ENCODE measurements around the gene SERHL2.
"Not testable (repeated sequence)": the region's sequence is repeated elsewhere in the genome, so short reads cannot be mapped to it uniquely, and the experiment has no call there.

SERHL2 gene

DNA sequence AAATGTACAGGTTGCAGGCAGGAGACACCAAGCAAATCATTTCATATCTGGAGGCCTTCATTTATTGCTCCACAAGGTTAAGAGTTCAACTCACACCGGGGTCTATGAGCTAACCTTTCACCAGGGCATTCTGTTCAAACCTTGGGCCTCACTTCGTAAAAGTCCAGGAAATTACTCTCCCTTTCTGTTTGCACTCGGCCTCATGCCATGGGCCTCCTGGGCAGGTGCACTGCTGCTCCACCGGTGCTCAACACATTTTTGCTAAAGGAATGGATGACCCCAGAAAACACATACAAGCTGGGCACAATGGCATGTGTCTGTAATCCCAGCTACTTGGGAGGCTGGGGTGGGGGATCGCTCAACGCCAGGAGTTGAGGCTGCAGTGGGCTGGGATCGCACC is 17.6 kb upstream of the SERHL2 start:
- DNase-seq, result no peak

DNA sequence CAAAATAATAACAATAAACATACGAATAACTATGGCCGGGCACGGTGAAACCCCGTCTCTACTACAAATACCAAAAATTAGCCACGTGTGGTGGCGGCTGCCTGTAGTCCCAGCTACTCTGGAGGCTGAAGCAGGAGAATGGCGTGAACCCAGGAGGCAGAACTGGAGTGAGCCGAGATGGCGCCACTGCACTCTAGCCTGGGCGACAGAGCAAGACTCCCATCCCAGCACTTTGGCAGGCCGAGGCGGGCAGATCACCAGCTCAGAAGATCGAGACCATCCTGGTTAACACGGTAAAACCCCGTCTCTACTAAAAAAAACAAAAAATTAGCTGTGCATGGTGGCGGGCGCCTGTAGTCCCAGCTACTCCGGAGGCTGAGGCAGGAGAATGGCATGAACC is 17.1 kb upstream of the SERHL2 start:
- not testable (repeated sequence) for DNase-seq

DNA sequence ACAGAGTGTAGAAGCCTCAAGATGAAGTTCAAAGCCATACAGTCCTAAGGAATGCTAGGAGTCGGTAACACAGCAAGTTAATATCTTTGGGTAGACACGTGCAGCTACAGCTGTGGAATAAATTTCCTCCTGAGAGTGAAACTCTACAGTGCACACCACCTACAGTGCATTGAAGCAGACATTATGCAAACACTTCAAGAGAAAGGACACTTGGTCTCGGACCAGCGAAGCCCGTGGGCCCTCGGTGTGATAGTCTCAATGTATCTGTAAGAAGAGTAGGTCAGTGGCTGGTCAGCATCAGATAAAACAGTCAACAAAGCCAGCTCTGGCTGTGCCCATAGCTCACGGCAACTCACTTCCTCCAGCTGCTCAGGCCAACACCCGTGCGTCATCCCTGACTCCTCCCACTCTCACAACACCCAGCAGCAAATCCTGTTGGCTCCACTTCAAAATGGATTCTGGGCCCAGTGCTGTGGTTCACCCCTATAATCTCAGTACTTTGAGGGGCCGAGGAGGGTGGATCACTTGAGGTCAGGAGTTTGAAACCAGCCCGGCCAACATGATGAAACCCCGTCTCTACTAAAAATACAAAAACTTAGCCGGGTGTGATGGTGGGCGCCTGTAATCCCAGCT is 16.4 kb upstream of the SERHL2 start:
- DNase-seq, result not testable (repeated sequence)

DNA sequence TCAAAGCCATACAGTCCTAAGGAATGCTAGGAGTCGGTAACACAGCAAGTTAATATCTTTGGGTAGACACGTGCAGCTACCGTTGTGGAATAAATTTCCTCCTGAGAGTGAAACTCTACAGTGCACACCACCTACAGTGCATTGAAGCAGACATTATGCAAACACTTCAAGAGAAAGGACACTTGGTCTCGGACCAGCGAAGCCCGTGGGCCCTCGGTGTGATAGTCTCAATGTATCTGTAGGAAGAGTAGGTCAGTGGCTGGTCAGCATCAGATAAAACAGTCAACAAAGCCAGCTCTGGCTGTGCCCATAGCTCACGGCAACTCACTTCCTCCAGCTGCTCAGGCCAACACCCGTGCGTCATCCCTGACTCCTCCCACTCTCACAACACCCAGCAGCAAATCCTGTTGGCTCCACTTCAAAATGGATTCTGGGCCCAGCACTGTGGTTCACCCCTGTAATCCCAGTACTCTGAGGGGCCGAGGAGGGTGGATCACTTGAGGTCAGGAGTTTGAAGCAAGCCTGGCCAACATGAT is 14.5 kb upstream of the SERHL2 start:
- DNase-seq, result not testable (repeated sequence)

DNA sequence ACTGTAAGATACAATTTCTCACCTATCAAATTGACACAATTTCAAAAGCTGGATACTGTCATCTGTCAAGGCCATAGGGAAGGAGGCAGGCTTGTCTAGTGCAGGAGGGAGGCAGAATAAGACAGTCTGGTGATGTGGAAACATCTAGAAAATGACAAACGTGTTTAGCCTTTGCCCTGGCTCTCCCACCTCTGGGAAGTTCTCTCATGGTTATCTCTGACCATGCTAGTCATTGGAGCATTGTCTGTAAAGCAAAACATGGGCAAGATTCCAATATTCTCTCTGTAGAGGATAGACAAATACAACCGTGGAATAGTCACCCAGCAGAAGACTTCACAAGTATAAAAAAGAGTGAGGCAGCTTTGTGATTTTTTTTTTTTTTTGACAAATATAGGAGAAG is 9.1 kb upstream of the SERHL2 start:
- no peak for DNase-seq

DNA sequence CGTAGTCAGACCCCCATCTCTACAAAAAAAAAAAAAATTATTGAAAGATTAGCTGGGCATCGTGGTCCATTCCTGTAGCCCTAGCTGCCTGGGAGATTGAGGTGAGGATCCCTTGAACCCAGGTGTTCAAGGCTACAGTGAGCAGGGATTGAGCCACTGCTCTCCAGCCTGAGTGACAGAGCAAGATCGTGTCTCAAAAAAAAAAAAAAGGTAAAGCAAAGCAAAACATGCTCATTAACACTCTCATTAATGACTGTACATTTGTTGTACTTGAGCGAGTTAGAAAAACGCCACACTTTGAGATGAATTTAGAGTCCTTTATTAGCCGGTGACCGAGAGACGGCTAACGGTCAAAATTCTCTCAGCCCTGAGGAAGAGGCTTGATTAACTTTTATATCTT is 6.2 kb upstream of the SERHL2 start:
- DNase-seq, result no peak

DNA sequence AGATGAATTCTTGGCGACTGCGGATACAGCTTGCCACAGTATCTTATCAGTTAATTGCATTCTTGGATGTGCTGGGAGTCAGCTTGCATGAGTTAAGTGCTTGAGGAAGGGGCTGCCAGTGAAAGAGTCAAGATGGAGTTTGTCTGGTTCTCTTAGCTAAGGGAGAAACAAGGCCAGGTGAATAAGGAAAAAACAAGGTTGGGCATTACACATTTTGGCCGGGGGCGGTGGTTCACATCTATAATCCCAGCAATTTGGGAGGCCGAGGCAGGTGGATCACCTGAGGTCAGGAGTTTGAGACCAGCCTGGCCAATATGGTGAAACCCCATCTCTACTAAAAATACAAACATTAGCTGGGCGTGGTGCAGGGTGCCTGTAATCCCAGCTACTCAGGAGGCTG is 5.6 kb upstream of the SERHL2 start:
- not testable (repeated sequence) for DNase-seq

DNA sequence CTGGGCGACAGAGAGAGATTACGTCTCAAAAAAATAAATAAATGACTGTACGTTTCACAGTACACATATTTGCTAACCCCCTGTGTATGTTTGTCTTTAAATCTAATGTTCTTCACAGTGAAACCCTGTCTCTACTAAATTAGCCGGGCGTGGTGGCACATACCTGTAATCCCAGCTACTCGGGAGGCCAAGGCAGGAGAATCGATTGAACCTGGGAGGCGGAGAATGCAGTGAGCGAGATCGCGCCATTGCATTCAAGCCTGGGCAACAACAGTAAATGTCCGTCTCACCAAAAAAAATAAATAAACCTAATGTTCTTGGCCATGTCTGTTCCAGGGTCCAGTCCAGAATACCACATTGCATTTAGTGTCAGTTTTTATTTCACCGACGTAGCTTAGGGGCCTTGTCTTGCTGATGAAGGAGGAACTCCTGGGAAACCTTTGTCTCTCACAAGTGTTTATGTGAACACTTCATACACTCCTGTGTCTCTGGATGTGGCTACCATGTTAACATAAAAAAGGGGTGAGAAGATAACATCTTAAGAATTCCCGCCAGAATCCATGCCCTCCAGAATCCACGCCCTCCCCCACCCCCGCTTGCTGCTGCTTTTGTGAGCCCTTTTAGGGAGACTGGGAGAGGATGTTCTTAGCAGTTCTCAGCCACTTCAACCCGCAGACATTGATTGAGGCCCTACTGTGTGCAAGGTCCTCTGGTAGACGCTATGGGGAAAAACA is 5.0 kb upstream of the SERHL2 start:
- no peak for DNase-seq

DNA sequence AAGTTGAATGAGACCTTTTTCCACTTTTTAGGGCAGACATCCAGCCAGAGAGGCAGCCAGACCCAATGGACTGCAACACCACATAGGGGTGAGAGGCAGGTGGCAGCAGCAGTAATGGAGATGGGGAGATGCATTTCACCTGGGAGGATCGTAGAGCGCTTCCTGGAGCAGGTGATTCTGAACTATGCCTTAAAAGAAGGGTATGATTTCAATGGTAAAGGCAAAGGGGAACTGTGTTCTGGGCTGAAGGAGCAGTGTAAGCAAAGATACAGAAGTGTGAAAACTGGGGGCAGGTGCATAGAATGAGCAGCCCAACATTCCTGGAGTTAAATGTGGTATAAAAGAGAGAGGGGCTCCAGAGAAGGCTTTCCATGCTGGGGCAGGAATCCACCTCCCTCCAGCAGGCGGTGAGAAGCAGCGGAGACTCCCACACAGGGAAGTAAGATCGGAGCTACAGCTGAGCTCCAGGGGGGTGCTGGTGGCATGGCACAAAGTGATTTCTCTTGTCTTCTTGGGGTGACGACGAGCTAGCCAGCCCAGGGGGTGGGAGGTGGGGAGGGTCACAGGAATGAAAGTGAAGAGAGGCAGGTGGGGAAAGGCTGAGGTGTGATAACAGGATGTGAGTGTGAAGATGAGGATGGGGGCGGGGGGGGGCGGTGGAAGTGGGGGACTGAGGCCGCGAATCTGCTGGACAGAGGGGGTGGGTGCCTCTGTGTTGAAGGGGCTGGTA is 4.3 kb upstream of the SERHL2 start:
- no peak for DNase-seq

DNA sequence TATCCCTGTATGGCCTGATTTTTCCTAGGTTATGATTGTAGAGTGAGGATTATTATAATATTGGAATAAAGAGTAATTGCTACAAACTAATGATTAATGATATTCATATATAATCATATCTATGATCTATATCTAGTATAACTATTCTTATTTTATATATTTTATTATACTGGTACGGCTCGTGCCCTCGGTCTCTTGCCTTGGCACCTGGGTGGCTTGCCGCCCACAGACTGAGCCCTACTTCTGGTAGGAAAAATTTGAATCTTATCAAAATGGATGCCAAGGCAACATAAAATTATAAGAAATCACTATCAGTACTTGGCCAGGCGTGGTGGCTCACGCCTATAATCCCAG is 1.5 kb upstream of the SERHL2 start:
- not testable (repeated sequence) for DNase-seq

DNA sequence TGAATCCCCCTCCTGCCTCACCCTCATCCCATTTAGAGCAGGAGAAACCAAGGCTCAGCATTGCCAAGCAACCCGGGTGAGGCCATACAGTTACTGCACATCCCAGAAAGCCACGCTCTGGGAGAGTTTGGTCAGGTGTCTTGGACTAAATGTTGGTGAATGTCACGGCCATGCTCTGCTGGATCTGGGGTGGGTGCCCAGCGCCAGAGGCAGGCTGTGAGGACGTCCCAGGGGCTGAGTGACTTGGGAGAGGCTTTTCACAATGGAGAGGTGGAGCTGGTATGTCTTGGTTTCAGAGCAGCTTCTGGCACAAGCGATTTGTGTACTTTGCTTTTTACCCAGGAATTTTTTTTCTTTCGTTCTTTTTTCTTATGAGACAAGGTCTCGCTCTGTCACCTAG is 6.6 kb downstream of the SERHL2 start:
- no peak for DNase-seq

DNA sequence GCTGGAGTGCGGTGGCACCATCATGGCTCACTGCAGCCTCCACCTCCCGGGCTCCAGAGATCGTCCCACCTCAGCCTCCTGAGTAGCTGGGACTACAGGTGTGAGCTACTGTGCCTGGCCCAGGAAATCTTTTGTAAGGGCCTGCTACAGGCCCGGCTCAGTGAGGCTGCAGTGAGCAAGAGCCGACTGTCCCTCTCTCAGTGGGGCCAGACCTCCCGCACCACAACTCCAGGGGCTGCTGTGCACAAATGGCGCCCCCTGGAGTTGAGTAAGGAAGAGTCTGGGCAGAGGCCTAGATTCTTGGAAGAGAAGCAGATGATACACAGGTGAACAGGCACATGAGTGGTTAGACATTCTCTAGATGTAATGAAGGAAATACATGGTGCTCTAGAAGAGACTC is 7.0 kb downstream of the SERHL2 start:
- DNase-seq, result no peak

DNA sequence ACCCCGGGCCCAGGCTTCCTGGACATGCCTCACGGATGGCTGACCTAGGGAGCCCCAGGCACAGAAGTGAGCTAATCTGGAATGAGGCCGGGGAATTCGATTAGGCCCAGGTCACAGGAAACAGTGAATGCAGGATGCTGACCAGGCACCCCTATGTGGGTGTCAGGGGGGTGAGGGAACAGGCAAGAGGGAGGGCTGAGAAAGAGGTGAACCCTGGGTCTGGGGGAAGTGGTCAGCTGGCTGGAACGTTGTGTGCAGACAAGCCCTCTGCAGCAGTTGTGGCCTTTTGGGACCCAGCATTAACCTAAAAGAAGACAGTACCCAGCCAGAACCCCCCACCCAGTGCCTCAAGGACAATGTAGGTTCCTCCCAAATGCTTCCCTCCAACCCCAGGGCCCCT is 8.1 kb downstream of the SERHL2 start:
- no peak for DNase-seq

DNA sequence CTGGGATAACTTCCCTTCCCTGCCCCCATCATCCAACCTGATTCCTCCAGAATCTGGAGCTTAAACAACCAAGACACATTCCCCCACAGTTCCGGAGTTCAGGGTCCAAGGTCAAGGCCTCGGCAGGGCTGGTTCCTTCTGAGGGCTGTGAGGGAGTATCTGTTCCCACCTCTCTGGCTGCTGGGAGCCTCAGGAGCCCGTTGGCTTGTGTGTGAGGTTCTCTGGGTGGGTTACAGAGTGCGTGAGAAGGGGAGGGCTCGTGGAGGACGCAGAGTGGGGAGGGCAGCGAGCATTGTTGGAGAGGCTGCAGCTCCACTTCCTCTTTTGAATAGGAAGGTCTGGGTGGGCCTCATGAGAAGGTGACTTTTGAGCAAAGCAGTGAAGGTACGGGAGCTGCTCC is 8.5 kb downstream of the SERHL2 start:
- no peak for DNase-seq

DNA sequence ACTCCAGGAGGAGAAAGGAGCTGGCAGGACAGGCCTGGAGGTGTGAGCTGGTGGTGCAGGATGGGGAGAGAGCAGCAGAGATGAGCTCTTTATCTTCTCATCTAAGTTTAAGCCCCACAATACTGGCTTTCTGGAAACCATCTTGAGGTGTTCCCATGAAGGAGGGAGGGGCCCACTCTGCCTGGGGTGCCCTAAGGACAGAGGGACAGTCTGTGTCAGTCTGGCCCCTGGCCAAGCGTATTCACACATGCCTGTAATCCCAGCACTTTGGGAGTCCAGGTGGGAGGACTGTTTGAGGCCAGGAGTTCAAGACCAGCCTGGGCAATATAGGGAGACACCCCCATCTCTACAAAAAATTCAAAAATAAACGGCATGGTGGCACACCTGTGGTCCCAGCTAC is 8.9 kb downstream of the SERHL2 start:
- DNase-seq, result no peak

DNA sequence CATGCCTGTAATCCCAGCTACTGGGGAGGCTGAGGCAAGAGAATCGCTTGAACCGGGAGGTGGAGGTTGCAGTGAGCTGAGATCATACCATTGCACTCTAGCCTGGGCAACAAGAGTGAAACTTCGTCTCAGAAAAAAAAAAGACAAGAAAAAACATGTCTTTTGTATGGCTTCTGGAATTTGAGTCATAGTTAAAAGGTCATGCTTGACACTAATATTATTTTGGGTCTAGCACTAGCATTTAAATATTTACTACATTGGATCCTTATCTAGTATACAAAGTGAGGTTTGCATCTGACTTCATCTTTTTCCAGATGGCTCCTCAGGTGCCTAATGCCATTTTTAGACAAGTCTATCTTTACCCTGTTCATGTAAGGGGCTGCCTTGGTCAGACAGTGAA is 10.2 kb downstream of the SERHL2 start:
- DNase-seq, result not testable (repeated sequence)

DNA sequence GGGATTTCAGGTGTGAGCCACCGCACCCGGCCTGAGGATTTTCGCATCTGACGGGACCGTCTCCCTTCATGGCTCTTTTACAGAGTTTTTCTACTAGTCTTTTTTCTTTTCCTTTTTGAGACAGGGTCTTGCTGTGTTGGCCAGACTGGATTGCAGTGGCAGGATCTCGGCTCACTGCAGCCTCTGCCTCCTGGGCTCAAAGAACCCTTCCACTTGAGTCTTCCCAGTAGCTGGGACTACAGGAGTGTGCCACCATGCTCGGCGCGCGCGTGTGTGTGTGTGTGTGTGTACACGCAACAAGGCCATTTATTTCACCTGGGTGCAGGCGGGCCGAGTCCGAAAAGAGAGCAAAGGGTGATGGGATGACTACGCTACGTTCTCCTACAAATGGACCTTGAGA is 10.9 kb downstream of the SERHL2 start:
- DNase-seq, result no peak

DNA sequence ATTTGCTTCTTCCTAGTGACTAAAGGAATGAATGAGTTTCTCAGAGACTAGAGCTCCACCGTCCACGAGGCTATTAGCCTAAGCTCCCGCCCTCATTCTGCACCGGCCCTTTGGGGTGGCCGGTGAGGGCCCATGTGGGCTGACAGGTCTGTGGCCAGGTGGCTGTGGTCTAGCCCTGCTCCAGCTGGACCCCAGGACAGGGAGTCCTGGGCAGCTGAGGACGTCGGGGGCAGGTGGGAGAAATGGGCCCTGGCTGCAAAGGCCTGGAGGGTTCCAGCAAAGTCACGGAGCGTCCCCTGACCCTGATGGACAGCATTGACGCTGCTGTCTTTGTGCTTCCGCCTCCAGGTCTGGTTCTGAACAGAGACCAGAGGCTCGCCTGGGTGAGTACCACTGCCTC is 12.2 kb downstream of the SERHL2 start:
- DNase-seq, result no peak

DNA sequence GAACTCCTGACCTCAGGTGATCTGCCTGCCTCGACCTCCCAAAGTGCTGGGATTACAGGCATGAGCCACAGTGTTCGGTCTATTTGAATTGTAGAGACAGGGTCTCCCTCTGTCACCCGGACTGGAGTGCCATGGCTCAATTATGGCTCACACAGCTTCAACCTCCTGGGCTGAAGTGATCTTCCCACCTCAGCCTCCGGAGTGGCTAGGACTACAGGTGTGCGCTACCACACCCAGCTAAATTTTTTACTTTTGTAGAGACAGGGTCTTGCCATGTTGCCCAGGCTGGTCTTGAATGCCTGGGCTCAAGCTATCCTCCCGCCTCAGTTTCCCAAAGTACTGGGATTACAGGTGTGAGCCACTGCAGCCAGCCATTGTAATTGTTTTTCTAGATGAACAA is 14.2 kb downstream of the SERHL2 start:
- not testable (repeated sequence) for DNase-seq

DNA sequence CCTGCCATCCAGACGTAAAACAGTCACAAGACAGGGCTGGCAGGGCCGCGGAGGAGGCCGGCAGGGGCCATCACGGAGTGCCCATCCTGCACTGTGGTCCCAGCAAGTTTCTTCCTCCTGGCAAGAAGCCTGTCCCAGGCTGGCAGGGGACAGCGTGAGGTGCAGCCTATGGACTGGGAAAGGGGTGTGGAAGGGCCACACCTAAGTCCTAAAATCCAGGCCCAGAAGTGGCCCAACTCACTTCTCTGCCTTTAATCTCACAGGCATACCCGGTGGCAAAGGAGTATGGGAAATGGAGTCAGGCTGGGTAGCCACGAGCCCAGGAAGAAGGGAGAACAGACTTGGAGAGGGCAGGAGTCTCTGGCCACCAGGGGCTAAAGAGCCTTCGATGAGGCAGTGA is 16.8 kb downstream of the SERHL2 start:
- DNase-seq, result not testable (repeated sequence)

DNA sequence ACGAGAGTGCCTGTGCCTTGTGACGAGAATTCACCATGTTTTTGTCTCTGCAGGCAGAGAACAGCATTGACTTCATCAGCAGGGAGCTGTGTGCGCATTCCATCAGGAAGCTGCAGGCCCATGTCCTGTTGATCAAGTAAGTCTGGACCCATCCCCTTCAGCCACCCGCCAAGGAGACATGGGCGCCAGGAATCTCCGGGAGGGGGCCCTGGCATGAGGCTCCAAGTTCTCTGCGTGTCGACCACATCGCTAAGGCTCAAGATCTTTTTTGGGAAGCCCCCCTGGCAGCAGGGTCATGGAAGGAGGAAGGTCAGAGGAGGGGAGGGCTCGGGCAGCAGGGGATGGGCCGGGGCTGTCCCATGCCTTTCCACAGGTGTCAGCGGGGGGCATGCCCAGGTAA is 17.3 kb downstream of the SERHL2 start:
- not testable (repeated sequence) for DNase-seq

DNA sequence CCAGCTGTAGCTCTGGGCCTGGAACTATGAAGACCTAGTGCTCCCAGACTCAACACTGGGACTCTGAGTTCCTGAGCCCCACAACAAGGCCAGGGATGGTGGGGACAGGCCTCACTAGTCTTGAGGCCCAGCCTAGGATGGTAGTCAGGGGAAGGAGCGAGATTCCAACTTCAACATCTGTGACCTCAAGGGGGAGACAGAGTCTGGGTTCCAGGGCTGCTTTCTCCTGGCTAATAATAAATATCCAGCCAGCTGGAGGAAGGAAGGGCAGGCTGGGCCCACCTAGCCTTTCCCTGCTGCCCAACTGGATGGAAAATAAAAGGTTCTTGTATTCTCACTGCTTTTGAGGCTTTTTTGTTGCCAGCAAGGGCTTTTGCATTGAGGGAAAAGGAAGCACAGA is 20.3 kb downstream of the SERHL2 start:
- not testable (repeated sequence) for DNase-seq

DNA sequence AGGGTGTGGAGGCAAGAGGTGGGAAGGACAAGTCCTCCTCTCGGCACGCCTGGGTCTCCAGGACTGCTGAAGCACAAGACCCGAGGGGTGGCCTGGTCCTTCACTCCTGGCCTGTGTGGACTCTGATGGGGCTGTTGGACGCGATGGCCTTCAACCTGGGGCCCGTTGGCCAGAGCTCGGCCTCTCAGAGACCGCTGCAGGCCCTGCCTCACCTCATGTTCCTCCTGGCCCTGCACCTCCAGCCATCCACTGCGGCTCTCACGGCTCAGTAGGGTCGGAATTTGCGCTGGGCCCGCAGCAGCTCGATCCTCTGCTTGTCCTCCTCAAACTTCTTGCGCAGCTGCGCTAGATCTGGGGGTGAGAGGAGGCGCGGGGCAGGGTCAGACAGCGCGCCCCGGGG is 20.7 kb downstream of the SERHL2 start:
- not testable (repeated sequence) for DNase-seq

DNA sequence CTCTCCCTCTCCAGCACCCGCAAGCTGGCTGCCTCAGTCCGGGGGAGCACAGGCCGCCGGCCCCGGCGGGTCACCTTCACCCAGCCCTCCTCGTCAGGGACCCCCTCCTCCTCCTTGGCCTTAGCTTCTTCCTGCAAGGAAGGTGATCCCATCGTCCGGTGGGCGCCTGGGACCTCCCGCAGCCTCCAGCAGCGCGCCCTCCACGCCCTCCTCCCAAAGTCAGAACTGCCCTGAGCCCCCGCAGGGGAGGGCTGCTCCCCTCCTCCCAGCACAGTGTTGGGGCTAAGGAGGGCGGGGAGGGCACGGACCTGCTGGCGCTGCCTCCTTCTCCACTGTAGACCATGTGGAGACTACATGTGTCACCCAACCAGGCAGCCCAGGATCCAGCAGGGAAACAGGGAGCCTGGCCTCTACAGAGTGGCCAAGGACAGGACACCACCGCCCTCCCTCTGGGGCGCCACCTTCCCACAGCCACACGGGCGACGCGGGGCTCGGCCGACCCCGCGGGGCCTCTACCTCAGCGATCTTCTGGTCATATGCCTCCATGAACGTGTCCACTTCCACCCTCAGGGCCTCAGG is 22.3 kb downstream of the SERHL2 start:
- not testable (repeated sequence) for DNase-seq
